CD4-positive, CD25-positive, alpha-beta regulatory T cell (primary cell): Measurements from ENCODE around the gene CACNG6. TPM values are rescaled to one million over a fixed set of nuclear protein-coding genes. Genes with fewer than 3 reads are reported as not detected.

ENCODE experiments used
- ATAC-seq, 2 donors: fragments of 150-1000 bp; cut with Tn5 transposase; one replicate each; pipeline ENCODE4 v1.10.0; 2021; ENCODE audit warnings: low read depth in 2 of 2, moderate number of reproducible peaks in 2 of 2, moderate library complexity in 1 of 2
- DNase-seq, 3 donors: peaks; one replicate each; pipeline versions ENCODE4 v3.0.0 to v3.0.0-alpha.2; 2012 to 2022; ENCODE audit warnings: mixed read lengths in 1 of 3
- H3K27ac ChIP-seq: one replicate; pipeline ENCODE4 v1.7.0; 2013; ENCODE audit warnings: mild to moderate bottlenecking, low read length; ENCODE audit not compliant: insufficient read depth, poor library complexity, severe bottlenecking
- H3K27me3 ChIP-seq: one replicate; pipeline ENCODE4 v1.7.0; 2013; ENCODE audit warnings: low read length; ENCODE audit not compliant: control insufficient read depth, insufficient read depth
- H3K36me3 ChIP-seq: one replicate; pipeline ENCODE4 v1.7.0; 2013; ENCODE audit warnings: mild to moderate bottlenecking, low read length, moderate library complexity; ENCODE audit not compliant: control insufficient read depth, insufficient read depth
- H3K4me1 ChIP-seq: 2 replicates; pipeline ENCODE4 v1.7.0; 2013; ENCODE audit warnings: mild to moderate bottlenecking, low read length; ENCODE audit not compliant: insufficient read depth, control insufficient read depth, poor library complexity, severe bottlenecking
- H3K4me3 ChIP-seq: one replicate; pipeline ENCODE4 v1.7.0; 2013; ENCODE audit warnings: low read depth, mild to moderate bottlenecking, low read length, moderate library complexity
- H3K9me3 ChIP-seq, 2 experiments: 1 replicate in 1 of 2; 2 replicates in 1 of 2; pipeline ENCODE4 v1.7.0; 2013; ENCODE audit warnings: low read length in 2 of 2, mild to moderate bottlenecking in 1 of 2, moderate library complexity in 1 of 2; ENCODE audit not compliant: control insufficient read depth in 2 of 2
- H3K27ac Mint-ChIP-seq, 3 donors: one replicate each; pipeline ENCODE4 v1.8.0; 2020 to 2022; ENCODE audit warnings: mild to moderate bottlenecking in 3 of 3, mixed read lengths in 3 of 3, moderate library complexity in 2 of 3
- H3K27me3 Mint-ChIP-seq: one replicate; pipeline ENCODE4 v1.8.0; 2022; ENCODE audit warnings: mild to moderate bottlenecking, mixed read lengths
- H3K36me3 Mint-ChIP-seq: one replicate; pipeline ENCODE4 v1.8.0; 2020; ENCODE audit warnings: mixed read lengths
- H3K4me1 Mint-ChIP-seq, 4 donors: one replicate each; pipeline ENCODE4 v1.8.0; 2020 to 2022; ENCODE audit warnings: mixed read lengths in 4 of 4, mild to moderate bottlenecking in 1 of 4
- H3K4me3 Mint-ChIP-seq, 4 donors: one replicate each; pipeline ENCODE4 v1.8.0; 2020 to 2022; ENCODE audit warnings: mild to moderate bottlenecking in 4 of 4, mixed read lengths in 4 of 4, moderate library complexity in 3 of 4
- H3K9me3 Mint-ChIP-seq, 7 donors: one replicate each; pipeline ENCODE4 v1.8.0; 2020 to 2022; ENCODE audit warnings: mixed read lengths in 7 of 7, mild to moderate bottlenecking in 3 of 7, moderate library complexity in 2 of 7
- polyA plus RNA-seq, 4 donors: library from polyadenylated mRNA; unstranded; fragments of 300-500 nt; fragmentation: Illumina TruSeq; gene quantifications; one replicate each; pipeline ENCODE4 v1.2.3, GENCODE V29; 2021
- total RNA-seq: library from RNA; stranded (reverse); gene quantifications from one replicate; pipeline ENCODE4 v1.2.3, GENCODE V29; 2022

Gene CACNG6
- not detected for total RNA-seq
- polyA plus RNA-seq, result not detected

- Histone ChIP-seq H3K36me3 (no peaks in the 10 kb centered on the region), H3K9me3 (no peaks in the 10 kb centered on the region), H3K4me1 (no peaks in the 10 kb centered on the region), H3K27ac (no peak within 1 kb of the TSS), H3K4me3 (no peak within 1 kb of the TSS), H3K27me3 (peaks cover 3% of the 10 kb centered on the region)
- no peak within 1 kb of the TSS for H3K27ac Mint-ChIP-seq
- no peak for ATAC-seq
- H3K27me3 Mint-ChIP-seq, result peaks cover 39% of the 10 kb centered on the region
- H3K4me1 Mint-ChIP-seq, result peaks cover 0 to 5% (median 0%) of the 10 kb centered on the region in 4 donors
- no peaks in the 10 kb centered on the region for H3K36me3 Mint-ChIP-seq
- DNase-seq, result no peak
- H3K9me3 Mint-ChIP-seq, result peaks cover 0 to 2% (median 0%) of the 10 kb centered on the region in 7 donors
- peak within 1 kb of the TSS in 1 of 4 donors; percentile 11 for H3K4me3 Mint-ChIP-seq
These were observed at the start of gene CACNG6 for GRCh38 chr19:53991224-53992113. CACNG6 (plus strand) TSS chr19:53991637; CDS start chr19:53992878, 1,241 bp downstream.

GRCh38 chr19:53942001-53942786 lies 49.2 kb upstream of the CACNG6 start:
- Mint-ChIP-seq H3K27me3 (peaks cover 35% of the 10 kb centered on the region), H3K9me3 (peaks cover 0 to 5% (median 0%) of the 10 kb centered on the region in 7 donors), H3K4me1 (peaks cover 0 to 4% (median 0%) of the 10 kb centered on the region in 4 donors), H3K4me3 (no peak overlapping the region), H3K27ac (no peak overlapping the region), H3K36me3 (peaks cover 3% of the 10 kb centered on the region)
- H3K4me1 ChIP-seq, result no peaks in the 10 kb centered on the region
- H3K27me3 ChIP-seq, result no peaks in the 10 kb centered on the region
- no peak overlapping the region for H3K4me3 ChIP-seq
- H3K9me3 ChIP-seq, result no peaks in the 10 kb centered on the region
- DNase-seq (no peak), ATAC-seq (no peak)
- no peak overlapping the region for H3K27ac ChIP-seq
- H3K36me3 ChIP-seq, result no peaks in the 10 kb centered on the region

GRCh38 chr19:53944416-53944815 lies 47.0 kb upstream of the CACNG6 start:
- Histone ChIP-seq H3K4me3 (no peak overlapping the region), H3K4me1 (no peaks in the 10 kb centered on the region), H3K27me3 (no peaks in the 10 kb centered on the region), H3K27ac (no peak overlapping the region), H3K36me3 (no peaks in the 10 kb centered on the region), H3K9me3 (no peaks in the 10 kb centered on the region)
- no peak overlapping the region for H3K4me3 Mint-ChIP-seq
- peaks cover 0 to 3% (median 0%) of the 10 kb centered on the region in 7 donors for H3K9me3 Mint-ChIP-seq
- peaks cover 3% of the 10 kb centered on the region for H3K36me3 Mint-ChIP-seq
- ATAC-seq (no peak), DNase-seq (no peak)
- no peak overlapping the region for H3K27ac Mint-ChIP-seq
- H3K4me1 Mint-ChIP-seq, result peaks cover 0 to 4% (median 0%) of the 10 kb centered on the region in 4 donors
- peaks cover 36% of the 10 kb centered on the region for H3K27me3 Mint-ChIP-seq

GRCh38 chr19:53944933-53945332 lies 46.5 kb upstream of the CACNG6 start:
- Mint-ChIP-seq H3K4me3 (no peak overlapping the region), H3K9me3 (peaks cover 0 to 4% (median 0%) of the 10 kb centered on the region in 7 donors), H3K27me3 (peaks cover 32% of the 10 kb centered on the region), H3K27ac (no peak overlapping the region), H3K36me3 (peaks cover 3% of the 10 kb centered on the region), H3K4me1 (peaks cover 0 to 4% (median 0%) of the 10 kb centered on the region in 4 donors)
- Histone ChIP-seq H3K36me3 (no peaks in the 10 kb centered on the region), H3K27me3 (no peaks in the 10 kb centered on the region), H3K4me3 (no peak overlapping the region), H3K9me3 (no peaks in the 10 kb centered on the region), H3K4me1 (no peaks in the 10 kb centered on the region), H3K27ac (no peak overlapping the region)
- no peak for DNase-seq
- no peak for ATAC-seq

GRCh38 chr19:53945441-53945840 lies 46.0 kb upstream of the CACNG6 start:
- Histone ChIP-seq H3K4me3 (no peak overlapping the region), H3K9me3 (no peaks in the 10 kb centered on the region), H3K27ac (no peak overlapping the region), H3K27me3 (no peaks in the 10 kb centered on the region), H3K4me1 (no peaks in the 10 kb centered on the region), H3K36me3 (no peaks in the 10 kb centered on the region)
- Mint-ChIP-seq H3K9me3 (peaks cover 0 to 4% (median 0%) of the 10 kb centered on the region in 7 donors), H3K4me1 (peaks cover 0 to 4% (median 0%) of the 10 kb centered on the region in 4 donors), H3K27ac (no peak overlapping the region), H3K27me3 (peaks cover 32% of the 10 kb centered on the region), H3K4me3 (no peak overlapping the region), H3K36me3 (peaks cover 3% of the 10 kb centered on the region)
- no peak for DNase-seq
- no peak for ATAC-seq

- DNase-seq (no peak), ATAC-seq (no peak)
- H3K27me3 Mint-ChIP-seq, result peaks cover 32% of the 10 kb centered on the region
- Histone ChIP-seq H3K36me3 (no peaks in the 10 kb centered on the region), H3K27me3 (no peaks in the 10 kb centered on the region), H3K4me1 (no peaks in the 10 kb centered on the region), H3K4me3 (no peak overlapping the region), H3K27ac (no peak overlapping the region), H3K9me3 (no peaks in the 10 kb centered on the region)
- H3K9me3 Mint-ChIP-seq, result peaks cover 0 to 4% (median 0%) of the 10 kb centered on the region in 7 donors
- no peak overlapping the region for H3K4me3 Mint-ChIP-seq
- H3K36me3 Mint-ChIP-seq, result peaks cover 3% of the 10 kb centered on the region
- H3K4me1 Mint-ChIP-seq, result peaks cover 0 to 4% (median 0%) of the 10 kb centered on the region in 4 donors
- no peak overlapping the region for H3K27ac Mint-ChIP-seq
These were observed 45.4 kb upstream of the CACNG6 start for GRCh38 chr19:53945998-53946397.

- DNase-seq (no peak), ATAC-seq (no peak)
- H3K4me1 ChIP-seq, result no peaks in the 10 kb centered on the region
- Mint-ChIP-seq H3K36me3 (peaks cover 3% of the 10 kb centered on the region), H3K27ac (no peak overlapping the region), H3K27me3 (peaks cover 26% of the 10 kb centered on the region), H3K4me1 (peaks cover 0 to 4% (median 0%) of the 10 kb centered on the region in 4 donors), H3K9me3 (peaks cover 0 to 6% (median 0%) of the 10 kb centered on the region in 7 donors), H3K4me3 (no peak overlapping the region)
- H3K4me3 ChIP-seq, result no peak overlapping the region
- H3K9me3 ChIP-seq, result no peaks in the 10 kb centered on the region
- H3K36me3 ChIP-seq, result no peaks in the 10 kb centered on the region
- H3K27me3 ChIP-seq, result no peaks in the 10 kb centered on the region
- no peak overlapping the region for H3K27ac ChIP-seq
These were observed 43.8 kb upstream of the CACNG6 start for GRCh38 chr19:53947624-53948023.
